GM21528 (cell line): ENCODE results near the gene DCP1A.
"Not testable (repeated sequence)": the region's sequence is repeated elsewhere in the genome, so short reads cannot be mapped to it uniquely, and the experiment has no call there.

ENCODE experiments used
- ATAC-seq: cut with Tn5 transposase; IDR thresholded peaks from one replicate; pipeline ENCODE4 v1.9.1; 2021; ENCODE audit warnings: mild to moderate bottlenecking, moderate library complexity; ENCODE audit not compliant: unreplicated experiment, low FRiP score

Gene DCP1A

DNA sequence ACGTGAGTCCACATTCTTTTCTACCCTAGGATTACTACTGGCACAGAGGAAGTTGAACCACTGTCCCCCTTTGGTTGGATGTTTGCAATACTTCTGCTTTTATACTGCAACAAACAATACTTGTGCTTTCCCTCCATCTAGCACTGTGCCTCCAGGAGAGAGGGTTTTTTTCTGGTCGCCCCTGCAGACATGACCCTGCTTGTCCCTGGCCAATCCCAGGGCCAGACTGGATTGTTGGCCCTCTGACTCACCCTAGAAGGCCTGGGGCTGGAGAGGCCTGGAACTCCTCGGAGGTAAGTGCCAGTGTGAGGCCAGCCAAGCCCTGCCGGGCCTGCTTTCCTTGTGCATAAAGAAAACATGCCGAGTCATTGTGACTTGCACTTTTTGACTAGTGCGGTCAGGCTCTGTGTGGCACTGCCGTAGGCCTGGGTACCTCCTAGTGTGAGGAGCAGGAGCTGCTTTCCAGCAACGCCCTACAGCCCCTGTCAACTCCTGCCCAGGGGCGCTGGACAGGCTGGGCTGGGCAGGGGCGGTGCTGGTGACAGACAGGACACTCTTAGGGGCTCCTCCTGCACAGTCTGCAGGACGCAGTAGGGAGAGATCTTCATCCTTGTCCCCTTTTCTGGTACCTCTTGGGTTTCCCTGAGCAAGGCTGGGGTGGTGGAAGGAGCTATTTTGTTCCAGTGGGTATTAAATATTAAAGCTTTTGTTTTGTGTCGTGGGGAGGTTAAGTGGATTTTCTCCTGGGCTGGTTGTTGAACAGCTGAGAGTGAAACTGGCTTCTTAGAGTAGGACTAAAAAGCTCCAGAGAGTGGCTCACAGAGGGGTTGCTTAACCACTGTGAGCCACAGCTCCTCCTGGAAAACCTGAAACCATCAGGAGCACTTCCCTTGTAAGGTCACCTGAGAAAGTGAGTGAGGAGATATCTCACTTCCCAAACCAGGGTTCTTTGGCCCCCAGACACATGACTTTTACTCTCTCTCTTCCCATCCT, 77.2 kb downstream of the DCP1A start:
- no peak for ATAC-seq

DNA sequence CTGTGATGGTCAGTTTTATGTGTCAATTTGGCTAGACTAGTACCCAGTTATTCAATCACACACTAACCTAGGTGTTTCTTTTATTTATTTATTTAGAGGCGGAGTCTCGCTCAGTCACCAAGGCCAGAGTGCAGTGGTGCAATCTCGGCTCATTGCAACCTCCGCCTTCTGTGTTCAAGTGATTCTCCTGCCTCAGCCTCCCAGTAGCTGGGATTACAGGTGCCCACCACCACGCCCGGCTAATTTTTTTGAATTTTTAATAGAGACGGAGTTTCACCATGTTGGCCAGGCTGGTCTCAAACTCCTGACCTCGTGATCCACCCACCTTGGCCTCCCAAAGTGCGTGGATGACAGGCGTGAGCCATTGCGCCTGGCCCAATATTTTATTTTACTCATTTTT, 78.2 kb downstream of the DCP1A start:
- ATAC-seq, result not testable (repeated sequence)

DNA sequence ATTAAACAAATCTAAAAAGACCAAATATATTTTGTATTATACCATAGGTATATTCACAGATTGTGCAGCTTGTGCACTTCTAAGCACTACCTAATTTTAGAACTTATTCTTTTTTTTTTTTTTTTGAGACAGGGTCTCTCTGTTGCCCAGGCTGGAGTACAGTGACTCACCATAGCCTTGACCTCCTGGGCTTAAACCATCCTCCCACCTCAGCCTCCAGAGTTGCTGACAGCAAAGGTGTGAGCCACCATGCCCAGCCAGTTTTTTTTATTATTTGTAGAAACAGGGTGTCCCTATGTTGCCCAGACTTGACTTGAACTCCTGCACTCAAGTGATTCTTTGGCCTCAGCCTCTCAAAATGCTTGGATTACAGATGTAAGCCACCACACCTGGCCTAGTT, 79.6 kb downstream of the DCP1A start:
- no peak for ATAC-seq

DNA sequence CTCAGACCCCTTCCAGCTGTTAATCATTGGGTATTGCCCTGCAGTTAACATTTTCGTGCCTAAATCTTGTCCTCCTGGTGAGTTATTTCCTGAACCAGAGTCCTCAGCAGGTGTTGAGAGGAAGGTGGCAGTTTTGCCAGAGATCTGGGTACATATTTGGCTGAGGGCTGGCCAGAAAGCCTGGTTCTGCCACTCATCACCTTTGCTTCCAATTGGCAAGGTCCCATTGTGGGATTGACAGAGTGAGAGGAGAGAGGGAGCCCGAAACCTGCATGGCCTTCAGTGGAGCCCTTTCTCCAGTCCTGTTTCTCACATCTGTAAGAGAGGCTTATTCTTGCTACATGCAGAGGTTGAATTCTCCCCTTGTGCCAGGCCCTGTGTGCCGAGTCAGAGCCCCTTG, 82.6 kb downstream of the DCP1A start:
- no peak for ATAC-seq

DNA sequence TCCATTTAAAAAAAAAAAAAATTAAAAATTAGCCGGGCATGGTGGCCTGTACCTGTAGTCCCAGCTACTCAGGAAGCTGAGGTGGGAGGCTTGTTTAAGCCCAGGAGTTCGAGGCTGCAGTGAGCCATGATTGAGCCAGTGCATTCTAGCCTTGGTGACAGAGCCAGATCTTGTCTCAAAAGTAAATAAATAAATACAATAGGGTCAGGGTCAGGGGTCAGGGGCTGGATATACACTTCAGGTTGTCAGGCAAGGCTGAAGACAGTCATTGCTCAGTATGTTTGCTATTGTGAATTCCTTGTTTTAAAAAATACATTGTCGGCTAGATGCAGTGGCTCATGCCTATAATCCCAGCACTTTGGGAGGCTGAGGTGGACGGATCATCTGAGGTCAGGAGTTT, 83.4 kb downstream of the DCP1A start:
- no peak for ATAC-seq

DNA sequence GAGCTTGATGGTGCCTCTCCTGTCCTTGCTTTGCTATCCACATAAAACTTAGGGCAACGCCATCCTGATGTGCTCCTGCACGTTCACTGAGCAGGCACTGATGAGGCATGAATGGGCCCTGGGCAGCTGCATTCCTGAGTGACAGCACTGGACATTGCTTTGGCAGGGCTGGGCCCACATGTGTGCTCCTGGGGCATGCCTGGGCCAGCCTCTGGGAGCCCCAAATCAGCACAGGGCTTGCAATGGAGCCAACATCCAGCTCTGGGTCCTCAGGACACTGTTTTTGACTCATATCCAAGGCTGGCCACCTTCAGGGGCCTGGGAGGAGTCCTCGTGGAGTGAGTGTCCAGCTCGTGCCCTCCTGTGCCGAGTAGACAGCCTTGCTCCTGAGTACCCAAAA, 85.6 kb downstream of the DCP1A start:
- ATAC-seq, result no peak

DNA sequence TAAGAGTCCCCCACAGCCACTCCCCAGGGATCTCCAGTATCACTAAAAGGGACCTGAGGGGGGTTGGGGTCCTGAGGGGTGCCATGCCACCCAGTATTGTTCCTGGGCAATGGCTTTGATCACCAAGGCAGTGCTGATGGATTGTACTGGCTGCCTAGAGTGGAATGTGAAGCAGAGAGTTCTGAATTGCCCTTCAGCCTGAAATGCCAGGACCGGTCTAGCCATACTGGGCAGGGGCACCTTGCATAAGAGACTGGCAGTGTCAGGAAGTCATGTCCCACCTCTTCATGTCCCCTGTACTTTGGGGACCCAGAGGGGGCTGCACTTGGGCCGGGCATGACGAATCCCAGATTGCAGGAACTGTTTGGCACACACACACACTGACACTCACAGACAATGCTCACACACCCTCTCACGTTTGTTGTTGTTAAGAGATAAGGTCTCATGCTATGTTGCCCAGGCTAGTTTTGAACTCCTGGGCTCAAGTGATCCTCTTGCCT, 87.0 kb downstream of the DCP1A start:
- no peak for ATAC-seq

DNA sequence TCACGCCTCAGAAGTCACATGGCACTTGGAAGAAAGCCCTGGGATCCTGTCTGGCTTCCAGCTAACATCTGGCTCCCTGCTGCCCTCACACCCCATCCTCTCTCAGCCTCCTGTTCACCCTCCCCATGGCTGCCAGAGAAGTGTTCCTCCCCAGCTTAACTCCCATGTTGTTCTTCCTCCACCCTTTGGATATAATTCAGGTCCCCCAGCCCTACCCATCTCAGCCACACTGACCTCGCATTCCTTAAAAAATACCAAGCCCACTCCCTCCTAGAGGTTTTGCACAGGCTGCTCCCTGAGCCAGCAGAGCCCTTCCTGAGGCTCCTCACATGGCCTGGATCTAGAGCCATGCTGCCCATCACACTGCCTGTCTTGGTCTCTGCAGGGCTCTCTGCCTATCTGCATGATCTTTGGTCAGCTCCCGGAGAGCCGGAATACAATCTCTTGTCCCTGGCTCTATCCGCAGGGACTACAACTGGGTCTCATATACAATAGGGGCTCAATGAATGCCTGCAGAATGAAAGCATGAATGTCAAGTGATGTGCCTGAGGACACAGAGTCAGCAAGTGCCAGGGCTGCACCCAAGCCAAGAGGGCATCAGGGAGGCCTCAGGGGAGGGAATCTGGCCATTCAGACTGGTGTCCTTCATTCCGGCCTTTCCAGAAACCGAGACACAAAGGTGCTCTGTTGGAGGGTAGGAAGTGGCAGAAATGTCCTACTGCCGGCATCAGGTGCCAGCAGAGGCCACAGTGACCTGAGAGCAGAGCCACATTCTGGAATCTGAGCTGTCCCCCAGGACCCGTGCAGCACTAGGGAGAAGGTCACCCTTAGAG, 87.7 kb downstream of the DCP1A start:
- no peak for ATAC-seq

DNA sequence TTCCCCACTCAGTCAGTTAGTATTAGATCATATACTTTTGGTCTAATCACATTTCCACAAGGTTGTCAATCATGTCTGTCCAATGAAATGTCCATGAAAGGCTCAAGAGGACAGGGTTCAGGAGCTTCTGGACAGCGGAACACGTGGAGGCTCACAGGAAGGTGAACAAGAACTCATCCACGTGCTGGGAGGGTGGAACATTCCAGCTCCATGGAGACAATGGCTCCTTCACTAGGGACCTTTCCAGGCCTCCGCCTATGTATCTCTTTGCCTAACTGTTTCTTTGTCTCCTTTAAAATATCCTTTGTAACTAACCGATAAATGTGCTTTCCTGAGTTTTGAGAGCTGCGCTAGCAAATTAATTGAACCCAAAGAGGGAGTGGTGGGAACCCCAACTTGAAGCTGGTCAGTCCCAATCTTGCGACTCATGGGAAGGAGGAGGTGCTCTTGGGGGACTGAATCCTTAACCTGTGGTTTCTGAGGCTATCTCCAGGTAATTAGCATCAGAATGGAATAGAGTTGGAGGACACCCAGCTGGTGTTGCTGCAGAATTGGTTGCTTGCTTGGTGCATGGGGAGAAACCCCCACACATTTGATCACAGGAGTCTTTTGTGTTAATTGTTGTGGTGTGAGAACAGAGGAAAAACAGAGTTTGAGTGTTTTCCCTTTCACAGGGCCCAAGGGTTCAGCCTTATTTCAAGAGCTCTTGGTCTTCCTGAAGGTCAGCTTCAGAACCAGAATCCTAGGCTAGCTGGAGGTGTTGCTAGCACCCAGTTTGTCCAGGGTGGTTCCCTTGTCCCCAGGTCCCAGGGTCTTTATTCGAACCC, 88.5 kb downstream of the DCP1A start:
- ATAC-seq, result no peak

DNA sequence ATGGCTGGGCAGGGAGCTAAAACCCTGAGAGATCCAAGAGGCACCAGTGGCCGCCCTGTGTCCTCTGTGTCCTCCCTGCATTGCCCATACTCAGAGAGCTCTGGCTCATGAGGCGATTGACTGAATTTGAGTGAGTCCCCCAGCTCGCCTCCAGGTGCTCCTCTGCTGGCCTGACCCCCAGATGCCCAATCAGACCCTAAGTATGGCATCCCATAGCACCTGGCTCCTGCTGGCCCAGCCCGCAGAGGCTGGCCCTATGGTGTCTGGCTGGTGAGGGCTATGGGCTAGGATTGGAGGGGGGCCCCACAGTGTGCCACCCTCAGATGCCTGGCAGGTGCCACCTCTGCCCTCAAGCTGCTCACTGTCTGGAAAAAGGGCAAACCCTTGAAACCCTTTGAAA, 89.9 kb downstream of the DCP1A start:
- no peak for ATAC-seq

DNA sequence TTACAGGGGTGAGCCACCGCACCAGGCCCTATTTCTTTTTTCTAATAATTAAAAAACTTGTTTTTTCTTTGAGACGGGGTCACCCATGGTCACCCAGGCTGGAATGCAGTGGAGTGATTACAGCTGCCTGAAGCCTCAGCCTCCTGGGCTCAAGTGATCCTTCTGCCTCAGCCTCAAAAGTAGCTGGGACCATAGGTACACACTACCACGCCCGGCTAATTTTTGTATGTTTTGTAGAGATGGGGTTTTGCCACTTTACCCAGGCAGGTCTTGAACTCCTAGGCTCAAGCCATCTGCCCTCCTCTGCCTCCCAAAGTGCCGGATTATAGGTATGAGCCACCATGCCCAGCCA, 90.7 kb downstream of the DCP1A start:
- ATAC-seq, result no peak

DNA sequence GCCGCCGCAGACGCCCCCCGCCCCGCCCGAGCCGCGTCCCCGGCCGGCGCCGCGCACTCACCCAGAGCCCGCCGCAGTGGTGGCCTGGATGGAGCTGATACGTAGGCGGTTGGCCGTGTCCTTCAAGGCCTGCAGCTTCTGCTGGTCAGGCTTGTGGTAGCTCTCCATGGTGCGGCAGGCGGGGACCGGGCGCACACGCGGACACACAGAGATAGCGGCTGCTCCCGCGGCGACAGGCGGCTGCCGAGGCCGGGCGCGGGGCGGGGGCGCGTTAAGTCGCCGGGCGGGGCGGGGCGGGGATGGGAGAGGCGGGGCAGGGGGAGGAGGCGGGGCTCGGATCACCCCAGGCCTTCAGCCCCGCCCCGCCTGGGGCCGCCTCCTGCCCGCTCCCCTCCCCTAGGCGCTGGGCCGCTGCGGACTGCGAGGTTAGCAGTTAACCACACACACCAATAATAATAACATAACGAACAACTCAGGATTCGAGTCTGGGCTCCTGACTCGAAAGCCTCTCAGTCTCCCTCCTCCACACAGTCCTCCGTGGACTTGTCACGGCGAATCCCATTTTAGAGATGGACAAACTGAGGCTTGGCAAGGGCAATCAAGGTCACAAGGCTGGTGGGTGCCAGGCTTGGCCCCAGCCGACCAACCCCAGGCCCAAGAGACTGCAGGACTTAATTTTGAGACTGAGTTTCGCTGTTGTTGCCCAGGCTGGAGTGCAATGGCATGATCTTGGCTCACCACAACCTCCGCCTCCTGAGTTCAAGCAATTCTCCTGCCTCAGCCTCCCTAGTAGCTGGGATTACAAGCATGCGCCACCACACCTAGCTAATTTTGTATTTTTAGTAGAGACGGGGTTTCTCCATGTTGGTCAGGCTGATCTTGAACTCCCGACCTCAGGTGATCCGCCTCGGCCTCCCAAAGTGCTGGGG, 91.3 kb downstream of the DCP1A start, which contains the start of gene TKT:
TKT (minus strand) TSS at position 248 of the 929 bp plus-strand sequence; CDS start at position 168, 80 bp downstream.
- ATAC-seq, result peak; percentile 54

DNA sequence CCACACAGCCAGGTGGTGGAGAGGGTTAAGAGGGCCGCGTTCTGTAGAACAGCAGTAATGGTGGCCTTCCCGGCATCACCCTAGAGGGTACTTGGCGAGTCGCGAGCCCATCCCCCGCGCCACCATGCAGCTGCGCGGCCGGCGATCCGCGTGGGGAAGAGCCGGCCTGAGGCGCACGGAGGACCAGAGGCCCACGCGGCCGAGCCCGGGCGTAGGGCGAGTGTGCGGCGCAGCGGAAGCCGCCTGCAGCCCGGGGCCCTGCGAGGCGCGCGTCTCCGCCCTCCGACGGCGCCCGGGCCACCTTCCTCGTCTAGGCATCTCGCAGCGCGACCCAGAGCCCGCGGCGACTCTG, 91.9 kb downstream of the DCP1A start:
- ATAC-seq, result peak; percentile 50

DNA sequence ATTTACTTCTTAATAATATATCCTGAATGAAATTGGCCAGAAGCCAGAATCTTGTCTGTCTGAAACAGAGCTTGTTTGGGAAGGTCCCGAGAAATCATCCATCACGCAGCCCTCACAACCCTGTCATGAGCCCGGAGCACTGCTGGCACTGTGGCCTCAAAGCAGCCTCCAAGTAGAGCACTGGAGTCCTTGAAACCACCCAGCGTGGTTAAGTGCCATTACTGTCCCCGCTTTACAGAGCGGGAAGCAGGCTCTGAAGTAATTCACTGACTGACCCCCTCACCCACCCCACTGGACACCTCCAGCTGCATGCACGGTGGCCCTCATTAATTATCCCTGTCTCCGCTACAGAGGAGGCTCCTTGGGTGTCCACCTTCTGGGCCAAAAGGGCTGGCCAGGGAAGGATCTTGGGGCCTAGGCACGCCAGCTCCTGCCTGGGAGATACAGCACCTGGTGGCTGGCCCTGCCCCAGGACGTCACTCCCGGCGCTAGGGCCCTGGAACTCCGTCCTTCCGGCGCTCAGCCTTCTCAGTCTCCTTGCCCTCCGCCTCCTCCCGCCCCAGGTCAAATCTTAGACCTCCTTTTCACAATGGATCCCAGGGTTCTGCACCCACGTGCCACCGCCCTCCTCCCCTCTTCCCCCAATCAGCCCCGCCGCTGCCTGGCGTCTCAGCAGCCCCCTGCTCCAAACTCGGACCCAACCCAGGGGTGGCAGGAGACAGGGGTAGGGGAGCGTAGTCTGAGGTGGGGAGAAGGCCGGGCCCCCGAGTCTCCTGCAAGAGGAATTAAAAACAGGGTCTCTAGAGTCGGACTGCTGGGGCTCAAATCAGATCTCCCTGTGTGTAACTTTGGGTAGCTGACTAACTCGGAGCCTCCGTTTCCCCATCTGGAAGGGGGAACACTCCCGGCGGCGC, 92.6 kb downstream of the DCP1A start:
- peak; percentile 50 for ATAC-seq

DNA sequence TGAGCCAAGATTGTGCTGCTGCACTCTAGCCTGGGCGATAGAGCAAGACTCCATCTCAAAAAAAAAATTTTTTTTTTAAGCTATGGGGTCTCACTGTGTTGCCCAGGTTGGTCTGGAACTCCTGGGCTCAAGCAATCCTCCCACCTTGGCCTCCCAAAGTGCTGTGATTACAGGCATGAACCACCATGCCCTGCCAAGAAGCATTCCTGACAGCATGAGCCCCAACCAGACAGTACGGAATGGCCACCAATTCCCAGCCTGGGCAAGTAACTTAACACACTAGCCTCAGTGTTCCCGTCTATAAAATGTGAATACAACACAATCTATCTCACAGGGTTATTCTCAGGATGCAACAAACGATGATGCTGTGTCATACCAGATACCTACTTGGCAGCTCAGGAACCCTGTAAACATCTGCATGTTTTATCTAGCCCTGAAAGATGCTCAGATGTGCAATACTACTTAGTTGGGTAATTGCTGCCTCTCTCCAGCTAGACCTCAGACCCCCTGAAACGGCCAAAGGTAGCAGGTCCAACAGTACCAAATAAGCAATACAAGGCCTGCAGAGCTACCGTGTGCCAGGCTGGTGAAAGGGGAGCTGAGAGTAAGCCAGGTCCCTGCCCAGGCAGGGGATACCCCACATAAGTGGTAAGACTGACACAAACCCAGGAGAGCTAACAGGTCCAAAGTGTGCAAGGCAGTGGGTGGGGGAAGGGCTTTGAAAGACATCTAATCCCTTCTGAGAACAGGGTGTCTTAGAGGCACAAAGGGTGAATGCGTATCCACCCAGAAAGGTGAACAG, 93.4 kb downstream of the DCP1A start:
- ATAC-seq, result no peak

DNA sequence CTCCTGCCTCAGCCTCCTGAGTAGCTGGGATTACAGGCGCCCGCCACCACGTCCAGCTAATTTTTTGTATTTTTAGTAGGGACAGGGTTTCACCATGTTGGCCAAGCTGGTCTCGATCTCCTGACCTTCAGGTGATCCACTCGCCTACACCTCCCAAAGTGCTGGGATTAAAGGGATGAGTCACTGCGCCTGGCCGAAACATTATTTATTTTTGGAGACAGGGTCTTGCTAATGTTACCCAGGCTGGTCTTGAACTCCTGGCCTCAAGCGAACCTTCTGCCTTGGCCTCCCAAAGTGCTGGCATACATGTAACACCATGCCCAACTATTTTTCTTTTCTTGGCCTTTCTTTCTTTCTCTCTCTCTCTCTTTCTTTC, 94.4 kb downstream of the DCP1A start:
- not testable (repeated sequence) for ATAC-seq

DNA sequence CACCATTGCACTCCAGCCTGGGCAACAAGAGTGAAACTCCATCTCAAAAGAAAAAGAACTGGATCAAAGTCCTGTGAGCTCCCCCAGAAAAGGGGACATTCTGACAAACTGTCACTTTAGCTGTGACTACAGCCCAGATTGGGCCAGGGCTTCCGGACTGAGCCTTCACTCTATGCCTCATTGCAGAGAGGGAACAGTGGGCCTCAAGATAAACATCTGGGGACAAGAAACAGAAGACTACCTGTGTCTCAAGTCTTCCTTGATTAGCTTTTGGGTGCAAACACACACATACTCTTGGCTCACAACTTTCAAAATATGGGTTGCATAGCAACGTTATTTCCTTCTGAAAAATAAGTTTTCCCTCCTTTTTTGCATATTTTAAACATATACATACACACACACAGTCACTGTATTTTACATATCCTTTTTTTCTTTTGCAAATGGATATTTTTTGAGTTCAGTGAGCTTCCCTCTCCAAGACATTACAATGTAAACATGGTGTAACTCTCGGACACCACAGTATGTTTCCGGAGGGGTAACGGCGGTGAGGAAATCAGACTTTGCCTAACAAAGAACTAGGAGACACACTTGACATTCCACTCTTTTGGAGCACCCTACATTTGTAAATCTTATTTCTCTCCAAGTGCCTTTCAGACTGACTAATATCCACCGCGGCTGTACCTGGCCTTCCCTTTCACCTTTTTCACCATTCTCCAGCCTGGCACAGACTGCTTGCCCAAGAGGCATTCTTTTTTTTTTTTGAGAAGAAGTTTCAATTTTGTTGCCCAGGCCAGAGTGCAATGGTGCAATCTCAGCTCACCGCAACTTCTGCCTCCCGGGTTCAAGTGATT, 95.0 kb downstream of the DCP1A start:
- no peak for ATAC-seq
